ENCODE results near the gene STXBP6.

- TF ChIP-seq ZFP3 (tag by site-specific recombination; IDR thresholded peaks at IDR 0.05; ENCODE audit: low read depth) (no peak), HIC1 (tag by site-specific recombination; IDR thresholded peaks at IDR 0.05) (no peak), ZNF777 (tag by site-specific recombination; IDR thresholded peaks at IDR 0.05; ENCODE audit: borderline replicate concordance) (no peak), CTCF (tag by site-specific recombination; IDR thresholded peaks at IDR 0.05) (no peak), KLF16 (tag by site-specific recombination; IDR thresholded peaks at IDR 0.05) (no peak)
These were observed 95.8 kb downstream of the STXBP6 start for GRCh38 chr14:24954037-24954699.

All from HEK293 (cell line).